ENCODE results near the gene ZNF804B.

ZNF804B gene

GRCh38 chr7:88851220-88851619, 91.7 kb downstream of the ZNF804B start:
- in situ Hi-C loops (cut with MboI; ENCODE audit: low pct_unique_long_range_greater_than_20kb, low sequenced_read_pairs, unreplicated experiment) = no loop called here
- no peak for TF ChIP-seq CTCF (IDR thresholded peaks at IDR 0.05; ENCODE audit: extremely low read depth, insufficient read depth, missing control alignments)
- DNase-seq (ENCODE audit: low spot score) = no peak

GRCh38 chr7:88859288-88859687, 99.8 kb downstream of the ZNF804B start:
- no peak for DNase-seq (ENCODE audit: low spot score)
- no peak for TF ChIP-seq CTCF (IDR thresholded peaks at IDR 0.05; ENCODE audit: extremely low read depth, insufficient read depth, missing control alignments)
- in situ Hi-C loops (cut with MboI; ENCODE audit: low pct_unique_long_range_greater_than_20kb, low sequenced_read_pairs, unreplicated experiment) = no loop called here

- no peak for TF ChIP-seq CTCF (IDR thresholded peaks at IDR 0.05; ENCODE audit: extremely low read depth, insufficient read depth, missing control alignments)
- in situ Hi-C loops (cut with MboI; ENCODE audit: low pct_unique_long_range_greater_than_20kb, low sequenced_read_pairs, unreplicated experiment) = no loop called here
- no peak for DNase-seq (ENCODE audit: low spot score)
Measured at GRCh38 chr7:88866265-88866863, 106.9 kb downstream of the ZNF804B start.

DNA sequence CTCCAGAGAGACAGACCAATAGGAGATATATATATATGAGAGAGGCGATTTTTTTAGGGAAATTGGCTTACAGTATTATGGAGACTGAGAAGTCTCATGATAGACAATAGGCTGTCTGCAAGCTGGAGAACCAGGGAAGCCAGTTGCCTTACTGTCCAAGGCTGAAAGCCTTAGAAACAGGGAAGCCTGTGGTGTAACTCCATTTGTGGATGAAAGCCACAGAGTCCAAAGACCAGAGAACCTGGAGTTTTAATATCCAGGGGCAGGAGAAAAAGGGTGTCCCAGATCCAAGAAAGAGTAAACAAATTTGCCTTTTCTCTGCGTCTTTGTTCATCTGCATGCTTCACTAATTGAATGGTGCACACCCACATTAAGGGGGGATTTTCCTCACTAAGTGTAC, 107.7 kb downstream of the ZNF804B start:
- no peak for DNase-seq (ENCODE audit: low spot score)
- in situ Hi-C loops (cut with MboI; ENCODE audit: low pct_unique_long_range_greater_than_20kb, low sequenced_read_pairs, unreplicated experiment) = no loop called here
- no peak for TF ChIP-seq CTCF (IDR thresholded peaks at IDR 0.05; ENCODE audit: extremely low read depth, insufficient read depth, missing control alignments)

DNA sequence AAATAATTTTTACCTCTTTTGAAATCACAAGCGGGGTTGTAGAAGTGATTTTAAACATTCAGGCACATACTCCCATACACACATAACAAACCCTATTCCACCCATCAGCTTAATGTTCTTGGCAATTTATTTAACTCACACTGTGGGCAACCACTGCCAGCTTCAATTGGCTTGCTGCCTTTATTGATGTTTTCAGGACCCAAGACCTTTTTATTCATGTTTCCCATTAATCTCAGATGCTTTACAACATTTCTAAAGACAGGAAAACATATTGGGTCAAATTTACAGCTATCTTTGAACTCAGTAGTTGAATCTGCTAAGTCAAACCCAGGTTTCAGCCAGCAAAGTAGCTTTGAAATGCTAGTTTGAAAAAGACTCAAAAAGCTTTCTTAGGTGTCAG, 109.0 kb downstream of the ZNF804B start:
- DNase-seq (ENCODE audit: low spot score) = no peak
- TF ChIP-seq CTCF (IDR thresholded peaks at IDR 0.05; ENCODE audit: extremely low read depth, insufficient read depth, missing control alignments) = no peak
- in situ Hi-C loops (cut with MboI; ENCODE audit: low pct_unique_long_range_greater_than_20kb, low sequenced_read_pairs, unreplicated experiment) = no loop called here

DNA sequence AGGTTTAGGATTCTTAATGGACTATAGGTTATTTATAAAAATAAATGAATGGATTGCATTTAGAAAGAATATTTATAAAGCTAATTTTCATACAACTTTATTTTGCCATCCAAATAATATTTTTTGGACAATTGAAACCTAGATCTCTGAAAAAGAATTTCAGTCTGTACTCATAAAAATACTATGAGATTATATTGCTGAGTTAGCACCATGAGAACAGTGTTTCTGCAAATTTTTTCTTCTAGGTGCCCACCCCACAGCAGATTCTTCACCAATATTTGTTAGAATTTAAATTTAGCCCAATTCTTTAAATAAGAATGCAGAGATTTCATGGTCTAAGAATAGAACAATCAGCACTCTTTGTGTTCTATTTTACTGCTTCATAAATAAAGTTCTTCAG, 121.6 kb downstream of the ZNF804B start:
- no peak for TF ChIP-seq CTCF (IDR thresholded peaks at IDR 0.05; ENCODE audit: extremely low read depth, insufficient read depth, missing control alignments)
- in situ Hi-C loops (cut with MboI; ENCODE audit: low pct_unique_long_range_greater_than_20kb, low sequenced_read_pairs, unreplicated experiment) = no loop called here
- DNase-seq (ENCODE audit: low spot score) = no peak

DNA sequence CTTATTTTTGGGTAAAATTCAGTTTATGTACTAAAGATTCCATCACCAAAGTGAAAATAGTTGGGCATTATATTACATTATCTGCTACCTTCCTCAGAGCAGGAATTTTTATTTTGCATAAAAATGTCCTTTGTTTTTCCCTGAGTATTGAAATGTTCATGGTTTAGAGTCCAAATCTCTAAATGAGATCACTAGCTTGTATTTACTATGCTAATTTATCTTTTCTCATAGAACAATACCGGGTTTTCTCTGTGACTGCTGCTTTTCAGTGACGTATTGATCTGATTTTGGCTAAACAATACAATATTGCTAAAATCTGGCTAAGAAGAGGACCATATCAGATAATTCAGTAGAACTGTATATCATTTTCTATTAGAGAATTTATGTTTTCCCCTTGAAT, 125.6 kb downstream of the ZNF804B start:
- DNase-seq (ENCODE audit: low spot score) = no peak
- in situ Hi-C loops (cut with MboI; ENCODE audit: low pct_unique_long_range_greater_than_20kb, low sequenced_read_pairs, unreplicated experiment) = no loop called here
- TF ChIP-seq CTCF (IDR thresholded peaks at IDR 0.05; ENCODE audit: extremely low read depth, insufficient read depth, missing control alignments) = no peak

Data from GM13977 (cell line).